Loucy (cell line): ENCODE data around the gene FBRSL1.

Source experiments
- EZH2phosphoT487 ChIP-seq: fragments of 200-600 bp; IDR thresholded peaks from 2 replicates; pipeline ENCODE4 v1.6.1; 2018; ENCODE audit warnings: antibody characterized with exemption, mild to moderate bottlenecking, moderate library complexity, borderline replicate concordance
- TF ChIP-seq, protein P1 (sequence below): fragments of 200-600 bp; sonication (generic); conservative IDR thresholded peaks from 2 replicates; pipeline ENCODE4 v1.5.1; 2014; ENCODE audit warnings: mild to moderate bottlenecking, antibody characterized with exemption, low read length

DNA sequence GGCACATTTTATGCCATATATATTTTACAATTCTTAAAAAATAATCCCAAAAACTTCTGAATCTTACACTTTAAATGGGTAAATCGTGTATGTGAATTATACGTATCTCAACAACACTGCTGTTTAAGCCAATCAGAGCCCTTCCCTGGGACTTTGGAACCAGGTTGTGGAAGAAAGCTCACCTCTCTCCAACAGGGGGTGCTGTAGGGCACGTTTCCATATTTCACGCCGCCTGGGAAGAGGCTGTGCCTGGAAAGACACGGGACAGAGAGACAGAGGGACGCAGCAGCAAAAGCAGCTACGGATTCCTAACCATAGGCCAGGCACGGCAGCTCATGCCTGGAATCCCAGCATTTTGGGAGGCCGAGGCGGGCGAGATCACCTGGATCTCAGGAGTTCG, 29.4 kb upstream of the FBRSL1 start:
- TF ChIP-seq EZH2phosphoT487: no peak
- TF ChIP-seq, protein P1, sequence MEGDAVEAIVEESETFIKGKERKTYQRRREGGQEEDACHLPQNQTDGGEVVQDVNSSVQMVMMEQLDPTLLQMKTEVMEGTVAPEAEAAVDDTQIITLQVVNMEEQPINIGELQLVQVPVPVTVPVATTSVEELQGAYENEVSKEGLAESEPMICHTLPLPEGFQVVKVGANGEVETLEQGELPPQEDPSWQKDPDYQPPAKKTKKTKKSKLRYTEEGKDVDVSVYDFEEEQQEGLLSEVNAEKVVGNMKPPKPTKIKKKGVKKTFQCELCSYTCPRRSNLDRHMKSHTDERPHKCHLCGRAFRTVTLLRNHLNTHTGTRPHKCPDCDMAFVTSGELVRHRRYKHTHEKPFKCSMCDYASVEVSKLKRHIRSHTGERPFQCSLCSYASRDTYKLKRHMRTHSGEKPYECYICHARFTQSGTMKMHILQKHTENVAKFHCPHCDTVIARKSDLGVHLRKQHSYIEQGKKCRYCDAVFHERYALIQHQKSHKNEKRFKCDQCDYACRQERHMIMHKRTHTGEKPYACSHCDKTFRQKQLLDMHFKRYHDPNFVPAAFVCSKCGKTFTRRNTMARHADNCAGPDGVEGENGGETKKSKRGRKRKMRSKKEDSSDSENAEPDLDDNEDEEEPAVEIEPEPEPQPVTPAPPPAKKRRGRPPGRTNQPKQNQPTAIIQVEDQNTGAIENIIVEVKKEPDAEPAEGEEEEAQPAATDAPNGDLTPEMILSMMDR: peak; percentile 50
